BLaER1 (cell line): ENCODE measurements around the gene NME8.

Experiments used
- H3K27ac ChIP-seq: shearing (Covaris generic); formaldehyde crosslinking; 2 replicates; pipeline ENCODE4 v1.8.1; 2022
- H3K27me3 ChIP-seq: shearing (Covaris generic); formaldehyde crosslinking; 2 replicates; pipeline ENCODE4 v1.8.1; 2022
- H3K36me3 ChIP-seq: shearing (Covaris generic); formaldehyde crosslinking; 2 replicates; pipeline ENCODE4 v1.8.1; 2022
- H3K4me1 ChIP-seq: shearing (Covaris generic); formaldehyde crosslinking; 2 replicates; pipeline ENCODE4 v1.8.1; 2022
- H3K4me2 ChIP-seq: shearing (Covaris generic); formaldehyde crosslinking; 2 replicates; pipeline ENCODE4 v1.8.1; 2022
- H3K4me3 ChIP-seq: shearing (Covaris generic); formaldehyde crosslinking; 2 replicates; pipeline ENCODE4 v1.8.1; 2022
- H3K9ac ChIP-seq: shearing (Covaris generic); formaldehyde crosslinking; 2 replicates; pipeline ENCODE4 v1.8.1; 2022
- H3K9me3 ChIP-seq: shearing (Covaris generic); formaldehyde crosslinking; 2 replicates; pipeline ENCODE4 v1.8.1; 2022
- H4K20me1 ChIP-seq: shearing (Covaris generic); formaldehyde crosslinking; 2 replicates; pipeline ENCODE4 v1.8.1; 2022
- Cebpa-rat ChIP-seq: shearing (Covaris generic); IDR thresholded peaks from 2 replicates; pipeline ENCODE4 v1.8.1; 2022

NME8 gene

DNA sequence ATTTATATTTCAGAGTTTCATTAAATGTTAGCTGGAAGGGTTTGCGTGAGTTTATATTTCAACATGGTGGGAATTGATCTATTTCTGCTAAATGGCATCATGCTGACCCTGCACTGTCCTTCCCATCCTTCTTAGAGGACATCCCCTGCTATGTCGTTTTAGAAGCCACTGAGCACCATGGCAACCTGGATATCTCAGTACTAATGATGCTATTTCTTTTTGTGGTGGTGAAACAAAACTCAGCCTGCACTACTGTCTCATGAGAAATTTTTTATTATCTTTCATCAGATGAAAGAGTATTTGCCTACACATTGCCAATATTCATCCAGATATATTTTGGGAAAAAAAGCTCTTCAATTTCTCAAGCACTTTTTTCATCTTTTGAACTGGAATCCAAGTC lies 84.1 kb downstream of the NME8 start:
- peaks cover 26% of the 10 kb centered on the region for H3K9me3 ChIP-seq
- no peak overlapping the region for H3K4me2 ChIP-seq
- no peaks in the 10 kb centered on the region for H3K36me3 ChIP-seq
- no peak overlapping the region for H3K27ac ChIP-seq
- H3K9ac ChIP-seq: no peak overlapping the region
- no peak for TF ChIP-seq Cebpa-rat
- H3K27me3 ChIP-seq: no peaks in the 10 kb centered on the region
- H4K20me1 ChIP-seq: peaks cover 10% of the 10 kb centered on the region; the same call in 1 of the 2 replicates
- H3K4me3 ChIP-seq: no peak overlapping the region
- no peaks in the 10 kb centered on the region for H3K4me1 ChIP-seq

DNA sequence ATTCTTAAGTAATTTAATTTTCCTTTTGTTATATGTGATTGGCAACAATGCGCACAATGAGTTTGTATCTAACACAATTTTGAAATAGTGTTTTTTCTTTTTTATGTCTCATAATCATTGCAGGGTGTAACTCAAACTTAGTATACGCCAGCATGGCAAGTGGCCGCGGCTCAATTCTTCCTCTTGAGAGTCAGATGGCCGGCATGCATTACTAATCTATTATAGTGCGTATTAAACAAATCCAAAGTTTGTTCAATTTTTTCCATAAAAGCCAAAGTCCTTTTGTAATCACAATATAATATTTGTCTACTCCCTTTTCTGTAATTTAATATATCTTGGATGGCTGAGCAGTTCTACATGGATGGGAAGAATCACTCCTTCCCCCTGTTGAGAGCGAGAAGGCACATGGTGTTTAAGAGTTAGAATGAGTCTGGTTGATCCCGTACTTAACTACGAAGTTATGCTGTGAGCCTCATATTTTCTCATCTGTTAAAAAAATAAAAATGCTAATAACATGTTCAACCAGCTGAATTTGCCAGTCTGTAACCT lies 84.7 kb downstream of the NME8 start:
- Histone ChIP-seq H3K4me2 (no peak overlapping the region), H3K4me1 (no peaks in the 10 kb centered on the region), H3K9ac (no peak overlapping the region), H3K36me3 (0 out of 2 replicates have a peak, but pooled peaks cover 2% of the 10 kb centered on the region), H4K20me1 (peaks cover 6% of the 10 kb centered on the region; the same call in 1 of the 2 replicates), H3K9me3 (peaks cover 28% of the 10 kb centered on the region), H3K27ac (no peak overlapping the region), H3K4me3 (no peak overlapping the region), H3K27me3 (no peaks in the 10 kb centered on the region)
- TF ChIP-seq Cebpa-rat: no peak

DNA sequence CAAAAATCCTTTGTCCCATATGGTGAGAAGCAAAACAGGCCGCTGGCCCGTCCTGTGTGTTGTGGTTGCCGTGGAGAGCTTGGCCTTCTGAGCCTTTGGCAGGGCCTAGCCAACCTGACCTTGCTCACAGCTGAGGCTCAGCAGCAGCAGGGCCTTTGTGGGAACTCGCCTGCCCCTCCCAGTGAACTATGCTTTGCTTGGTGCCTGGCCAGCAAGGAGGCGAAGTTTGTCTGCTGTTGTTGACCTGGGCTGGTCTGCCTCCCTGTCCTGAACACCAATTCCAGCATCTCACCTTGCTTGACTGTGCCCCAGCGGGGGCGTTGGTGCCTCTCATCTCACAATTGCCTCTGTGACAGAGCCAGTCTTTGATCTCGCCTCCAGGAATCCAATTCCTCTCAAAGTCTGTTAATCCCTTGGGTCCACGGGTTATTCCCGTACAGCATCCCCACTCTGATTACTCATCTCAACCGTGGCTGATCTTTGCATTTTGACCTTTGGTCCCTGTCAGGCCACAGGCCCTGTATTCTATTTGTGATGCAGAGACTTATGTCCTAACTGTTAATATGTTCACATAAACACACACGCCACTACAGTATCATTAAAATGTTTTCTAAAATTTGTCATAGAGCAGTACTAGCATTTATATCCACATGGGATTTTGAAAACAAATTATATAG lies 94.7 kb downstream of the NME8 start:
- no peak overlapping the region for H3K4me2 ChIP-seq
- H3K9me3 ChIP-seq: peaks cover 13% of the 10 kb centered on the region
- no peaks in the 10 kb centered on the region for H3K27me3 ChIP-seq
- no peaks in the 10 kb centered on the region for H3K4me1 ChIP-seq
- H3K9ac ChIP-seq: no peak overlapping the region
- H3K27ac ChIP-seq: no peak overlapping the region
- H3K4me3 ChIP-seq: no peak overlapping the region
- TF ChIP-seq Cebpa-rat: no peak
- H4K20me1 ChIP-seq: peaks cover 18% of the 10 kb centered on the region; the same call in 1 of the 2 replicates
- peaks cover 28% of the 10 kb centered on the region; the same call in 1 of the 2 replicates for H3K36me3 ChIP-seq

DNA sequence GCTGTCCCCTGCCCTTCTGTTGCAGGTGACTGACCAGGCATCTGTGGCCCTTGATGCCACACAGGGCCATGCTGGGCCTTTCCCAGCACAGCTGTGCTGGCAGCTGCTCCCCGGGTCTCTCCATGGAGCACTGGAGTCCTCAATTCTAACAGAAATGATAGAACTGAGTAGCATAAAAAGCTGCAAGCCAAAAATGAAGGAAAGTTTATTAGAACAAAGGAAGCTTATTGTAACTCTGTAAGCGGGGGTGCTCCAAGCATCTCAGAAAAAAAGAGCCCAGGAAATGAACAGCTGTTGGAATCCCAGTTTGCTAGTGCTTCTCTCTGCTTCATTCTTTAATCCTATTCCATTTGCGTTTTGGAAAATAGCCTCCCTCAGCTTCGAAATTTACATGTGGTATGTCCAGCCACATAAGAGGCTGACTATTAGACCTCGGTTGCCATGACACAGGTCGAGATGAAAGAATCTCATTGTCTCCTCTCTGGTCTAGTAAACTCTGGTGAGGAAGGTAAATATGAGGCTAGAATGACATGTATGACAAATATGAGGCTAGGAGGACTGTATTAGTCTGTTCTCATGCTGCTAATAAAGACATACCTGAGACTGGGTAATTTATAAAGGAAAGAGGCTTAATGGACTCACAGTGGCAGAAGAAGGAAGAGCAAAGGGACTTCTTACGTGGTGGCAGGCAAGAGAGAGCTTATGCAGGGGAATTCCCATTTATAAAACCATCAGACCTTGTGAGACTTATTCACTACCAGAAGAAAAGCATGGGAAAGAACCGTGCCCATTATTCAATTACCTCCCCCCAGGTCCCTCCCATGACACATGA lies 95.7 kb downstream of the NME8 start:
- no peak overlapping the region for H3K4me3 ChIP-seq
- no peak overlapping the region for H3K9ac ChIP-seq
- no peak for TF ChIP-seq Cebpa-rat

DNA sequence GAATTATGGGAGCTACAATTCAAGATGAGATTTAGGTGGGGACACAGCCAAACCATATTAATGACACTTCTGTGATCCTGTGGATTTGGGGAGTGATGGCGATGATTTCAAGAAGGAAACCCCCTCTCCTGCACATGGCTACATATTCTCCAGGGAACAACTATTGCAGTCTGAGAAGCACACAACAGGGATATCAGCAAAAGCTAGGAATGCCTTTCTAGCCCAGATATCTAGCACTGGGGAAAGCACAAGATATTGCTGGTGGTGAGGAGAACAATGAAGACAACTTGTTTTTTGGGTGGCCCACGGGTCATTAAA lies 96.3 kb downstream of the NME8 start:
- H3K9me3 ChIP-seq: peaks cover 5% of the 10 kb centered on the region; the same call in 1 of the 2 replicates
- no peak overlapping the region for H3K4me2 ChIP-seq
- H3K27ac ChIP-seq: no peak overlapping the region
- no peak for TF ChIP-seq Cebpa-rat
- no peak overlapping the region for H3K4me3 ChIP-seq
- no peaks in the 10 kb centered on the region for H3K27me3 ChIP-seq
- no peak overlapping the region for H3K9ac ChIP-seq
- no peaks in the 10 kb centered on the region for H3K4me1 ChIP-seq
- peaks cover 31% of the 10 kb centered on the region for H3K36me3 ChIP-seq
- peaks cover 20% of the 10 kb centered on the region; the same call in 1 of the 2 replicates for H4K20me1 ChIP-seq

More for the DNA sequence above, 95.7 kb downstream of the NME8 start:
- Histone ChIP-seq H4K20me1 (peaks cover 20% of the 10 kb centered on the region; the same call in 1 of the 2 replicates), H3K9me3 (peaks cover 5% of the 10 kb centered on the region; the same call in 1 of the 2 replicates), H3K4me1 (no peaks in the 10 kb centered on the region), H3K27me3 (no peaks in the 10 kb centered on the region), H3K27ac (no peak overlapping the region), H3K36me3 (peaks cover 26% of the 10 kb centered on the region), H3K4me2 (no peak overlapping the region)

DNA sequence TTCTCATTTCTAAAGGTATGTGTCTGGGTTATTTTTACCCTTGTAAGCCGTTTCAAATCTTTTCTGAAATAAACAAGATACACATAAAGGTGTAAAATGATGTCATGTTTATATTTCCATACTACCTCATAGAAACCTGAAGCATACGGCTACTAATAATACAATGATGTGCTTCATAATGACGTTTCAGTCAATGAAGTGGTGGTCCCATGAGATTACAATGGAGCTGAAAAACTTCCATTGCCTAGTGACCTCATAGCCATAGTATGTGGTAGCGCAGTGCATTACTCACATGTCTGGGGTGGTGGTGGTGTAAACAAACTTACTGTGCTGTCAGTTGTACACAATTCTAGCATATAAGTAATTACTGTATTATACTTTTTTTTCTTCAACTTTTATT lies 96.9 kb downstream of the NME8 start:
- peaks cover 38% of the 10 kb centered on the region for H3K36me3 ChIP-seq
- no peak overlapping the region for H3K4me3 ChIP-seq
- no peak overlapping the region for H3K4me2 ChIP-seq
- H3K9ac ChIP-seq: no peak overlapping the region
- peaks cover 20% of the 10 kb centered on the region; the same call in 1 of the 2 replicates for H4K20me1 ChIP-seq
- H3K9me3 ChIP-seq: peaks cover 5% of the 10 kb centered on the region; the same call in 1 of the 2 replicates
- no peak for TF ChIP-seq Cebpa-rat
- no peaks in the 10 kb centered on the region for H3K4me1 ChIP-seq
- H3K27me3 ChIP-seq: no peaks in the 10 kb centered on the region
- no peak overlapping the region for H3K27ac ChIP-seq

DNA sequence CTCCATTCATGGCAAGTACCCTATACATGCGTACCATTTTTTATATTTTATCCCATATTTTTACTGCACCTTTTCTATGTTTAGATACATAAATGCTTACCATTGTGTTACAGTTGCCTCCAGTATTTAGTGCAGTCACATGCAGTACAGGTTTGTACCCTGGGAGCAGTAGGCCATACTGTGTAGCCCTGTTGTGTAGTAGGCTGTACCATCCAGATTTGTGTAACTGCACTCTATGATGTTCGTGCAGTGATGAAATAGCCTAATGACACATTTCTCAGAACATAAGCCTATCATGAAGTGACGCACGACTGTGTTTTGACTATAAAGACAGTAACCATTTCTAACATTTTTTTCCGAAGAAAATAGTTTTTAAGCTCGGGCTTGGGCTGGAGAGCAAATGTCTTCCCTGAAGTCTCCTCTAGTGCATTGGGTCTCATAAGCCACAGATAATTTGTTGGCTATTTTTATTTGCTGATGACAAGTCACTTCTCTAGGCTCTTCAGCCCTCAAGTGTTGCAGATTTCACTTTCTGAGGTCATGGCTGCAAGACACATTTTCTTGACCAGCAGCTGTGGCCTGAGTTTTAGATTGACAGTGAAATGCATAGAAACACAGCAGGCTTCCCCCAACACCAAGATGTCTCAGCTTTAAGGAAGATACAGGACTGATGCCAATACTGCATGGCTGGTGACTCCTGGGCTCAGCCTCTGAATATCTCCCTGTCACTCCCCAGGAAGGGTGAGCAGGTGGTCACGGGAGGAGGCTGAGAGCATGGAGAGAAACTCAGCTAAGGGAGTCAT lies 98.9 kb downstream of the NME8 start:
- no peaks in the 10 kb centered on the region for H3K27me3 ChIP-seq
- H3K4me2 ChIP-seq: no peak overlapping the region
- H3K4me3 ChIP-seq: no peak overlapping the region
- no peak for TF ChIP-seq Cebpa-rat
- H3K27ac ChIP-seq: no peak overlapping the region
- H3K4me1 ChIP-seq: peaks cover 7% of the 10 kb centered on the region
- no peak overlapping the region for H3K9ac ChIP-seq
- H4K20me1 ChIP-seq: peaks cover 20% of the 10 kb centered on the region; the same call in 1 of the 2 replicates
- H3K9me3 ChIP-seq: peaks cover 5% of the 10 kb centered on the region; the same call in 1 of the 2 replicates
- H3K36me3 ChIP-seq: peaks cover 55% of the 10 kb centered on the region

DNA sequence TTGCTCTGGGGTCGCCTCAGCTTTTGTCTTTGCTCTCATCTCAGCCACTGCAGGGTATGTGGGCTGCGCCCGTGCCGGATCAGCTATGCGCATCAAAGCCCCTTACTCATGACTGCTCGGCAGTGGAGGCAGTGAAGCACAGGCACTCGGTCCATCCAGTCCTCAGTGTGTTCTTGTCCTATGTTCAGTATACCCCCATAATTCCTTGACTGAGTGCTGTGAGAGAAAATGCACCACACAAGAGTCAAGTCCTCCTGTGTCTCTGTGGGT lies 99.5 kb downstream of the NME8 start:
- H3K4me1 ChIP-seq: peaks cover 10% of the 10 kb centered on the region
- H3K36me3 ChIP-seq: peaks cover 59% of the 10 kb centered on the region
- no peak overlapping the region for H3K9ac ChIP-seq
- peaks cover 5% of the 10 kb centered on the region; the same call in 1 of the 2 replicates for H3K9me3 ChIP-seq
- no peak for TF ChIP-seq Cebpa-rat
- no peak overlapping the region for H3K27ac ChIP-seq
- H3K4me2 ChIP-seq: no peak overlapping the region
- no peaks in the 10 kb centered on the region for H3K27me3 ChIP-seq
- H3K4me3 ChIP-seq: no peak overlapping the region
- peaks cover 20% of the 10 kb centered on the region; the same call in 1 of the 2 replicates for H4K20me1 ChIP-seq
